NT2/D1 (cell line): ENCODE measurements around the gene DNM3.

Experiments
- SUZ12 ChIP-seq: IDR thresholded peaks from 2 replicates; pipeline ENCODE4 v1.6.1; 2011; ENCODE audit not compliant: insufficient read length, insufficient read depth; ENCODE audit errors: extremely low read depth
- YY1 ChIP-seq: IDR thresholded peaks from 2 replicates; pipeline ENCODE4 v1.6.1; 2011; ENCODE audit not compliant: insufficient read length, insufficient read depth
- ZNF274 ChIP-seq: IDR thresholded peaks from 2 replicates; pipeline ENCODE4 v1.6.1; 2011; ENCODE audit warnings: mild to moderate bottlenecking, low read depth, low read length

GRCh38 chr1:172090511-172090817 lies 249.2 kb downstream of the DNM3 start:
- TF ChIP-seq ZNF274 (no peak), YY1 (no peak), SUZ12 (no peak)
